ENCODE measurements around the gene ANKRD2.

ANKRD2 gene

GRCh38 chr10:97612386-97612785 lies 39.8 kb downstream of the ANKRD2 start:
- no peak overlapping the region for H3K27ac ChIP-seq (ENCODE audit: low read length)
- DNase-seq (no peak), ATAC-seq (ENCODE audit: insufficient read depth, low read depth) (peak; percentile 49; the same call in 1 of the 3 replicates)
- H3K9ac ChIP-seq (ENCODE audit: low read depth, low read length): no peak overlapping the region
- no peaks in the 10 kb centered on the region for H3K36me3 ChIP-seq (ENCODE audit: insufficient read depth, low read length)
- no peak overlapping the region for H3K4me2 ChIP-seq (ENCODE audit: insufficient read depth, low read length)
- no peak overlapping the region for H2AFZ ChIP-seq (ENCODE audit: low read depth, low read length)
- no peaks in the 10 kb centered on the region for H3K9me3 ChIP-seq (ENCODE audit: insufficient read depth, low read length, severe bottlenecking)
- no peak overlapping the region for H3K4me3 ChIP-seq (ENCODE audit: low read depth in 1 of 2, low read length in 2 of 2)
- peak; percentile 40 for TF ChIP-seq CTCF (IDR thresholded peaks at IDR 0.05; ENCODE audit: borderline replicate concordance, extremely low read depth, low read length, poor library complexity, severe bottlenecking)
- no peak for TF ChIP-seq EZH2 (IDR thresholded peaks at IDR 0.05; ENCODE audit: borderline replicate concordance, low read depth, low read length, severe bottlenecking)
- H3K27me3 ChIP-seq (ENCODE audit: insufficient read depth, low read length, poor library complexity): peaks cover 6% of the 10 kb centered on the region
- H3K79me2 ChIP-seq (ENCODE audit: insufficient read depth, low read length): no peaks in the 10 kb centered on the region
- H3K4me1 ChIP-seq (ENCODE audit: insufficient read depth, low read length): no peaks in the 10 kb centered on the region
- H4K20me1 ChIP-seq (ENCODE audit: insufficient read depth, low read length): no peaks in the 10 kb centered on the region

- ATAC-seq (ENCODE audit: insufficient read depth, low read depth) (no peak), DNase-seq (no peak)
- H3K4me3 ChIP-seq (ENCODE audit: low read depth in 1 of 2, low read length in 2 of 2): no peak overlapping the region
- no peaks in the 10 kb centered on the region for H3K36me3 ChIP-seq (ENCODE audit: insufficient read depth, low read length)
- H3K9ac ChIP-seq (ENCODE audit: low read depth, low read length): no peak overlapping the region
- H4K20me1 ChIP-seq (ENCODE audit: insufficient read depth, low read length): no peaks in the 10 kb centered on the region
- H2AFZ ChIP-seq (ENCODE audit: low read depth, low read length): no peak overlapping the region
- TF ChIP-seq EZH2 (IDR thresholded peaks at IDR 0.05; ENCODE audit: borderline replicate concordance, low read depth, low read length, severe bottlenecking): no peak
- TF ChIP-seq CTCF (IDR thresholded peaks at IDR 0.05; ENCODE audit: borderline replicate concordance, extremely low read depth, low read length, poor library complexity, severe bottlenecking): no peak
- peaks cover 3% of the 10 kb centered on the region for H3K27me3 ChIP-seq (ENCODE audit: insufficient read depth, low read length, poor library complexity)
- H3K27ac ChIP-seq (ENCODE audit: low read length): no peak overlapping the region
- H3K4me2 ChIP-seq (ENCODE audit: insufficient read depth, low read length): no peak overlapping the region
- H3K79me2 ChIP-seq (ENCODE audit: insufficient read depth, low read length): no peaks in the 10 kb centered on the region
- H3K4me1 ChIP-seq (ENCODE audit: insufficient read depth, low read length): no peaks in the 10 kb centered on the region
- no peaks in the 10 kb centered on the region for H3K9me3 ChIP-seq (ENCODE audit: insufficient read depth, low read length, severe bottlenecking)
These were observed 45.7 kb downstream of the ANKRD2 start for GRCh38 chr10:97618285-97618684.

GRCh38 chr10:97618733-97619132 lies 46.2 kb downstream of the ANKRD2 start:
- Histone ChIP-seq H3K4me1 (ENCODE audit: insufficient read depth, low read length) (no peaks in the 10 kb centered on the region), H3K27me3 (ENCODE audit: insufficient read depth, low read length, poor library complexity) (peaks cover 3% of the 10 kb centered on the region), H3K79me2 (ENCODE audit: insufficient read depth, low read length) (no peaks in the 10 kb centered on the region), H4K20me1 (ENCODE audit: insufficient read depth, low read length) (no peaks in the 10 kb centered on the region), H3K27ac (ENCODE audit: low read length) (no peak overlapping the region), H3K9me3 (ENCODE audit: insufficient read depth, low read length, severe bottlenecking) (no peaks in the 10 kb centered on the region), H3K9ac (ENCODE audit: low read depth, low read length) (no peak overlapping the region), H3K4me2 (ENCODE audit: insufficient read depth, low read length) (no peak overlapping the region), H2AFZ (ENCODE audit: low read depth, low read length) (no peak overlapping the region), H3K36me3 (ENCODE audit: insufficient read depth, low read length) (no peaks in the 10 kb centered on the region), H3K4me3 (ENCODE audit: low read depth in 1 of 2, low read length in 2 of 2) (no peak overlapping the region)
- TF ChIP-seq EZH2 (IDR thresholded peaks at IDR 0.05; ENCODE audit: borderline replicate concordance, low read depth, low read length, severe bottlenecking) (no peak), CTCF (IDR thresholded peaks at IDR 0.05; ENCODE audit: borderline replicate concordance, extremely low read depth, low read length, poor library complexity, severe bottlenecking) (no peak)
- no peak for DNase-seq
- no peak for ATAC-seq (ENCODE audit: insufficient read depth, low read depth)

GRCh38 chr10:97623277-97623676 lies 50.7 kb downstream of the ANKRD2 start:
- Histone ChIP-seq H3K4me3 (ENCODE audit: low read depth in 1 of 2, low read length in 2 of 2) (no peak overlapping the region), H2AFZ (ENCODE audit: low read depth, low read length) (no peak overlapping the region), H3K9ac (ENCODE audit: low read depth, low read length) (no peak overlapping the region), H3K4me1 (ENCODE audit: insufficient read depth, low read length) (no peaks in the 10 kb centered on the region), H3K27ac (ENCODE audit: low read length) (no peak overlapping the region), H3K79me2 (ENCODE audit: insufficient read depth, low read length) (no peaks in the 10 kb centered on the region), H3K9me3 (ENCODE audit: insufficient read depth, low read length, severe bottlenecking) (no peaks in the 10 kb centered on the region), H3K27me3 (ENCODE audit: insufficient read depth, low read length, poor library complexity) (peaks cover 2% of the 10 kb centered on the region), H3K36me3 (ENCODE audit: insufficient read depth, low read length) (no peaks in the 10 kb centered on the region), H3K4me2 (ENCODE audit: insufficient read depth, low read length) (no peak overlapping the region), H4K20me1 (ENCODE audit: insufficient read depth, low read length) (no peaks in the 10 kb centered on the region)
- no peak for DNase-seq
- TF ChIP-seq CTCF (IDR thresholded peaks at IDR 0.05; ENCODE audit: borderline replicate concordance, extremely low read depth, low read length, poor library complexity, severe bottlenecking) (no peak), EZH2 (IDR thresholded peaks at IDR 0.05; ENCODE audit: borderline replicate concordance, low read depth, low read length, severe bottlenecking) (no peak)
- no peak for ATAC-seq (ENCODE audit: insufficient read depth, low read depth)

Measured in DND-41 (cell line).